Astrocyte of the cerebellum (primary cell): ENCODE results near the gene NFYC.

Experiments
- DNase-seq: peaks from one replicate; pipeline ENCODE4 v3.0.0-alpha.2; 2011; ENCODE audit warnings: low read depth
- H3K4me3 ChIP-seq: 2 replicates; pipeline ENCODE4 v1.5.1; 2011; ENCODE audit warnings: mild to moderate bottlenecking, low read depth, low read length, moderate library complexity
- CTCF ChIP-seq: IDR thresholded peaks from 2 replicates; pipeline ENCODE4 v1.5.1; 2012; ENCODE audit warnings: low read length, low read depth, moderate library complexity, mild to moderate bottlenecking; ENCODE audit errors: missing control alignments
- in situ Hi-C: cut with HindIII; loops from 2 replicates; pipeline ENCODE4 v1.10.0; 2017; ENCODE audit warnings: low sequenced_read_pairs

Gene NFYC

GRCh38 chr1:40792036-40792435 lies 100.5 kb downstream of the NFYC start:
- H3K4me3 ChIP-seq: no peak overlapping the region
- DNase-seq: no peak
- TF ChIP-seq CTCF: no peak
- in situ Hi-C loops: no loop called here

GRCh38 chr1:40793617-40794016 lies 102.1 kb downstream of the NFYC start:
- H3K4me3 ChIP-seq: no peak overlapping the region
- no peak for DNase-seq
- in situ Hi-C loops: no loop called here
- TF ChIP-seq CTCF: no peak

GRCh38 chr1:40794048-40794447 lies 102.5 kb downstream of the NFYC start:
- in situ Hi-C loops: no loop called here
- no peak for DNase-seq
- no peak for TF ChIP-seq CTCF
- H3K4me3 ChIP-seq: no peak overlapping the region

- no peak for DNase-seq
- in situ Hi-C loops: no loop called here
- no peak overlapping the region for H3K4me3 ChIP-seq
- no peak for TF ChIP-seq CTCF
Observed at GRCh38 chr1:40794974-40795715, 103.6 kb downstream of the NFYC start.

GRCh38 chr1:40795811-40796586 lies 104.5 kb downstream of the NFYC start:
- in situ Hi-C loops: no loop called here
- no peak overlapping the region for H3K4me3 ChIP-seq
- no peak for TF ChIP-seq CTCF
- no peak for DNase-seq

GRCh38 chr1:40796939-40797667 lies 105.6 kb downstream of the NFYC start:
- TF ChIP-seq CTCF: no peak
- no peak overlapping the region for H3K4me3 ChIP-seq
- DNase-seq: no peak
- in situ Hi-C loops: no loop called here
